Breast epithelium (tissue), 3 donors: ENCODE results near the gene ZNF747.

Experiments
- CTCF ChIP-seq, 3 donors: fragments of 450-650 bp; IDR thresholded peaks; one replicate each; pipeline ENCODE4 v1.5.1; 2016 to 2017; ENCODE audit warnings: antibody characterized with exemption in 3 of 3, mild to moderate bottlenecking in 3 of 3, moderate library complexity in 3 of 3
- POLR2A ChIP-seq: fragments of 450-650 bp; IDR thresholded peaks from one replicate; pipeline ENCODE4 v1.6.1; 2016; ENCODE audit warnings: antibody characterized with exemption, mild to moderate bottlenecking, moderate library complexity
- POLR2AphosphoS5 ChIP-seq, 3 donors: sonication (generic); formaldehyde crosslinking; IDR thresholded peaks; one replicate each; pipeline ENCODE4 v1.6.1; 2017; ENCODE audit warnings: antibody characterized with exemption in 3 of 3

- TF ChIP-seq CTCF (IDR thresholded peaks at IDR 0.05) (no peak), POLR2AphosphoS5 (IDR thresholded peaks at IDR 0.05) (no peak), POLR2A (no peak)
These were observed 10.7 kb downstream of the ZNF747 start for GRCh38 chr16:30523768-30524574.
